Activated T-helper 1 cell treated with anti-CD3 and anti-CD28 coated beads, Interleukin-2, amount 50 U/mL, for 16 hours (primary cell): ENCODE data around the gene GORASP2.

Experiments used
- DNase-seq, 2 donors: peaks; one replicate each; pipeline ENCODE4 v3.0.0-alpha.2; 2020; ENCODE audit warnings: low read depth in 1 of 2, low spot score in 1 of 2

The GORASP2 gene

DNA sequence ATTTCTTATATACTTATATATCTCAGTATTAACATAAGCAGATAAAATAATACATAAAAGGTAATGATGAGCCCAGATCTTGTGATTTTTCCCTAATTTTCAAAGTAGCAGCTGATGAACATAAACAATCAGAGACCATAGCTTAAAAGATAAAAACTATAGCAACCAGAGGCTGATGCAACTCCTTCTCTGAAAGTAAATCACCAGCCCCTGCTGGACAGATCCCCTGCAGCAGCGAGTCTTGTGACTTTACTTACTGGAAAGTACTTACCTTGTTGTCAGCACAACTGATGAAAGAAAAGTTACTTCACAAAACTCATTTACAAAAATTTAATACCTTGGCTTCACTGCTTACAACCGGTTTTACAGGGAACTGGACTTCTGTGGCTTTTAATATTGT is 67.3 kb downstream of the GORASP2 start:
- no peak for DNase-seq

GRCh38 chr2:170997893-170998597 is 69.0 kb downstream of the GORASP2 start:
- no peak for DNase-seq

DNA sequence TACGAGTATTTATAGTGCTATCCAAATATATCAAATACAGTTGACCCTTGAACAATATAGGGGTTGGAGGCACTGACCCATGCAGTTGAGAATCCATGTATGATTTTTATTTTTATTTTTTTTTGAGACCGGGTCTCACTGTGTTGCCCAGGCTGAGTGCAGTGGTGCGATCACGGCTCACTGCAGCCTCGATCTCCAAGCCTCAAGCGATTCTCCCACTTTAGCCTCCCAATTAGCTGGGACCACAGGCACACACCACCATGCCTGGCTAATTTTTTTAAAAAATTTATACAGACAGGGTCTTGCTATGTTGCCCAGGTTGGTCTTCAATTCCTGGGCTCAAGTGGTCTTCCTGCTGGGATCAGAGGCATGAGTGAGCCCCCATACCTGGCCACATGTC is 70.6 kb downstream of the GORASP2 start:
- DNase-seq, result no peak

GRCh38 chr2:171004363-171004762 is 75.3 kb downstream of the GORASP2 start:
- no peak for DNase-seq

- no peak for DNase-seq
Observed at GRCh38 chr2:171004833-171005232, 75.8 kb downstream of the GORASP2 start.

DNA sequence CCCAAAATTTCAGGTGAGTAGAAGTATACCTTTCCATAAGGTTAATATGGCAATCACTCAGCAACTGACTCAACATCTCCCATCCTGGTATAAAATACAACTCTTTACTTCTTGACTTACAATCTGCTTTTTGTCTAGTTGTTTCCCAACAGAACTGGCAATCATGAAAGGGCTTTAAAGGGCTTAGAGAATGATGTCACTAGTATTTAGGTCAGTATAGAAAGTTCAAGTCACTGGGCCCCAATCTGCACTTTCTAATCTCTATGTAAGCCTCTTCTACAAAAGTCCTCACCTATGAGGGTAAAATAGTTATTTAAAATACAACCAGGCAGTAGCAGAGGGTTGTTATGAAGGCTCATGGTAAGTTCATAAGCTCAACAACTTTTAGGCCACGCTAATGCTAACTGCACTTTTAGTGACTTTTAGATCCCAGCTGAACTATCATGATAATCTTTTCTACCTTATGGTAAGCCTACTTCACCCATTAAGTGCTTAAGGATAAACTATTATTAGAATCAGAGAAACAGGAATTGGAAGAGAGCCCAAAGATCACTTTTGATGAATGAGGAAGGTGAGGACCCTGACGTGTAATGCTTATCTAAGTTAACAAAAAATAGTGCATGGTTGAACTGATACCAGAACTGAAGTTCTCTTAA is 79.6 kb downstream of the GORASP2 start:
- no peak for DNase-seq

DNA sequence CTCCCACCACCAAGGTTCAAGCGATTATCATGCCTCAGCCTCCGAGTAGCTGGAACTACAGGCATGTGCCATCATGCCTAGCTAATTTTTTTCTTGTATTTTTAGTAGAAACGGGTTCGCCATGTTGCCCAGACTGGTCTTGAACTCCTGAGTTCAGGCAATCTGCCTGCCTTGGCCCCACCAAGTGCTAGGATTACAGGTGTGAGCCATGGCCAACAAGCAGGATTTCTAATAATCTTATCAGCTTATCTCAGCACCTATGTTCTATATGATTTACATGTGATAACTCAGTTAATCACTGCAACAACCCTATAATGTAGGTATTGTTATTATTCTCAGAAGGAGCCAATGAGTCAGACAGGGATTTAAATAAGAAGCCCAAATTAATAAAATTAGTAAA is 80.3 kb downstream of the GORASP2 start:
- DNase-seq, result no peak

- no peak for DNase-seq
Observed at GRCh38 chr2:171013851-171014250, 84.8 kb downstream of the GORASP2 start.

DNA sequence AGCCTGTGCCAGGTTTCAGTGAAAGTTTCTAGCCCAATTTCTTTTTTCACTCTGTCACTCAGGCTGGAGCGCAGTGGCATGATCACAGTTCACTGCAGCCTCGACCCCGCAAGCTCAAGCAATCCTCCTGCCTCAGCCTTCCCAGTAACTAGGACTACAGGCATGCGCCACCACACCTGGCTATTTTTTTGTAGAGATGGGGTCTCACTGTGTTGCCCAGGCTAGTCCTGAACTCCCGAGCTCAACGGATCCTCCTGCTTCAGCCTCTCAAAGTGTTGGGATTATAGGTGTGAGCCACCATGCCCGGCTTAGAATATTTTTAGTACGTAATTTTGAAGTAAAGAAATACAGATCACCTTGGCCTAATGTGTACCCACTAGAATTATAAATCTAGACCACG is 87.1 kb downstream of the GORASP2 start:
- no peak for DNase-seq
